ENCODE results near the gene RBM7. TPM values are rescaled to one million over a fixed set of nuclear protein-coding genes. Genes with fewer than 3 reads are reported as not detected.

Gene RBM7
- total and polyA plus RNA-seq, 4 donors = 11.1 to 23.0 (median 13.9) TPM

- no peak overlapping the region for H3K27ac ChIP-seq (ENCODE audit: low read depth in 1 of 2, low read length in 2 of 2)
- no peaks in the 10 kb centered on the region for H3K36me3 ChIP-seq (ENCODE audit: control insufficient read depth in 4 of 4, insufficient read depth in 3 of 4, low read depth in 1 of 4, low read length in 3 of 4)
- no peak overlapping the region for H3K4me3 ChIP-seq (ENCODE audit: low read depth in 1 of 3, low read length in 3 of 3)
- no peaks in the 10 kb centered on the region for H3K27me3 ChIP-seq (ENCODE audit: control insufficient read depth in 4 of 4, insufficient read depth in 4 of 4, low read length in 3 of 4)
- DNase-seq (ENCODE audit: low spot score) = no peak
- H3K4me1 ChIP-seq (ENCODE audit: control insufficient read depth in 4 of 4, insufficient read depth in 4 of 4, low read length in 3 of 4) = no peaks in the 10 kb centered on the region
- H3K9me3 ChIP-seq (ENCODE audit: control insufficient read depth in 4 of 4, low read length in 3 of 4) = no peaks in the 10 kb centered on the region
- TF ChIP-seq HNF4A (conservative IDR thresholded peaks at IDR 0.05) (no peak), NR2F2 (IDR thresholded peaks at IDR 0.05) (no peak), RXRA (IDR thresholded peaks at IDR 0.05) (no peak), JUND (IDR thresholded peaks at IDR 0.05) (no peak), RAD21 (IDR thresholded peaks at IDR 0.05) (no peak), FOXA1 (IDR thresholded peaks at IDR 0.05) (no peak), YY1 (IDR thresholded peaks at IDR 0.05) (no peak), ATF3 (IDR thresholded peaks at IDR 0.05) (no peak), MAX (IDR thresholded peaks at IDR 0.05) (no peak), HNF4G (IDR thresholded peaks at IDR 0.05) (no peak), GABPA (IDR thresholded peaks at IDR 0.05 in 1 of 2, conservative IDR thresholded peaks at IDR 0.05 in 1 of 2) (no peak), CTCF (IDR thresholded peaks at IDR 0.05; ENCODE audit: low read depth, low read length, missing input control) (no peak), TAF1 (conservative IDR thresholded peaks at IDR 0.05) (no peak), SP1 (IDR thresholded peaks at IDR 0.05) (no peak), EGR1 (IDR thresholded peaks at IDR 0.05; ENCODE audit: low read depth in 2 of 2) (no peak)
- TF ChIP-seq, protein P1, sequence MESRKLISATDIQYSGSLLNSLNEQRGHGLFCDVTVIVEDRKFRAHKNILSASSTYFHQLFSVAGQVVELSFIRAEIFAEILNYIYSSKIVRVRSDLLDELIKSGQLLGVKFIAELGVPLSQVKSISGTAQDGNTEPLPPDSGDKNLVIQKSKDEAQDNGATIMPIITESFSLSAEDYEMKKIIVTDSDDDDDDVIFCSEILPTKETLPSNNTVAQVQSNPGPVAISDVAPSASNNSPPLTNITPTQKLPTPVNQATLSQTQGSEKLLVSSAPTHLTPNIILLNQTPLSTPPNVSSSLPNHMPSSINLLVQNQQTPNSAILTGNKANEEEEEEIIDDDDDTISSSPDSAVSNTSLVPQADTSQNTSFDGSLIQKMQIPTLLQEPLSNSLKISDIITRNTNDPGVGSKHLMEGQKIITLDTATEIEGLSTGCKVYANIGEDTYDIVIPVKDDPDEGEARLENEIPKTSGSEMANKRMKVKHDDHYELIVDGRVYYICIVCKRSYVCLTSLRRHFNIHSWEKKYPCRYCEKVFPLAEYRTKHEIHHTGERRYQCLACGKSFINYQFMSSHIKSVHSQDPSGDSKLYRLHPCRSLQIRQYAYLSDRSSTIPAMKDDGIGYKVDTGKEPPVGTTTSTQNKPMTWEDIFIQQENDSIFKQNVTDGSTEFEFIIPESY (IDR thresholded peaks at IDR 0.05) = no peak
- TF ChIP-seq, protein P2, sequence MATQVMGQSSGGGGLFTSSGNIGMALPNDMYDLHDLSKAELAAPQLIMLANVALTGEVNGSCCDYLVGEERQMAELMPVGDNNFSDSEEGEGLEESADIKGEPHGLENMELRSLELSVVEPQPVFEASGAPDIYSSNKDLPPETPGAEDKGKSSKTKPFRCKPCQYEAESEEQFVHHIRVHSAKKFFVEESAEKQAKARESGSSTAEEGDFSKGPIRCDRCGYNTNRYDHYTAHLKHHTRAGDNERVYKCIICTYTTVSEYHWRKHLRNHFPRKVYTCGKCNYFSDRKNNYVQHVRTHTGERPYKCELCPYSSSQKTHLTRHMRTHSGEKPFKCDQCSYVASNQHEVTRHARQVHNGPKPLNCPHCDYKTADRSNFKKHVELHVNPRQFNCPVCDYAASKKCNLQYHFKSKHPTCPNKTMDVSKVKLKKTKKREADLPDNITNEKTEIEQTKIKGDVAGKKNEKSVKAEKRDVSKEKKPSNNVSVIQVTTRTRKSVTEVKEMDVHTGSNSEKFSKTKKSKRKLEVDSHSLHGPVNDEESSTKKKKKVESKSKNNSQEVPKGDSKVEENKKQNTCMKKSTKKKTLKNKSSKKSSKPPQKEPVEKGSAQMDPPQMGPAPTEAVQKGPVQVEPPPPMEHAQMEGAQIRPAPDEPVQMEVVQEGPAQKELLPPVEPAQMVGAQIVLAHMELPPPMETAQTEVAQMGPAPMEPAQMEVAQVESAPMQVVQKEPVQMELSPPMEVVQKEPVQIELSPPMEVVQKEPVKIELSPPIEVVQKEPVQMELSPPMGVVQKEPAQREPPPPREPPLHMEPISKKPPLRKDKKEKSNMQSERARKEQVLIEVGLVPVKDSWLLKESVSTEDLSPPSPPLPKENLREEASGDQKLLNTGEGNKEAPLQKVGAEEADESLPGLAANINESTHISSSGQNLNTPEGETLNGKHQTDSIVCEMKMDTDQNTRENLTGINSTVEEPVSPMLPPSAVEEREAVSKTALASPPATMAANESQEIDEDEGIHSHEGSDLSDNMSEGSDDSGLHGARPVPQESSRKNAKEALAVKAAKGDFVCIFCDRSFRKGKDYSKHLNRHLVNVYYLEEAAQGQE (IDR thresholded peaks at IDR 0.05) = no peak
- H3K9ac ChIP-seq (ENCODE audit: low read depth in 1 of 2, low read length in 2 of 2) = no peak overlapping the region
- WGBS = 95% methylated on average over 4 of the region's 4 CpGs
These were observed 25.8 kb downstream of the RBM7 start for GRCh38 chr11:114426280-114426679.

DNA sequence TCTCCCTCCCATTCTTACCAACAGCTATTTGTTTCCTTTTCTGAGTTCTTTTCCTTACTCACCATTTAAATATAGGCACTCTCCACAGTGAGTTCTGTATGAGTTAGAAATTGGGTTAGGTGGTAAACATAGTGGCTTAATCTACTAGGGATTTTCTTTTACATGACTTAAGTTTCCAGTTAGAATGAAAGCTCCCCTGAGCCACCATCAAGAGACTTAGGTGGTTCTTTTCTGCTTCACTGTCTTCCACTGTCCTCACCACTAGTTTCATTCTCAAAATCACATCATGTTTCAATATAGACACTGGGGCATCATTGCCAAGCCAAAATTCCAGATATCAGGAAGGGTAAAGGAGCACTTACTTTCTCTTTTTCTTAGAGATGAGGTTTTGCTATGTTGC lies 29.8 kb downstream of the RBM7 start:
- Histone ChIP-seq H3K36me3 (ENCODE audit: control insufficient read depth in 4 of 4, insufficient read depth in 3 of 4, low read depth in 1 of 4, low read length in 3 of 4) (no peaks in the 10 kb centered on the region), H3K4me3 (ENCODE audit: low read depth in 1 of 3, low read length in 3 of 3) (no peak overlapping the region), H3K9ac (ENCODE audit: low read depth in 1 of 2, low read length in 2 of 2) (no peak overlapping the region), H3K4me1 (ENCODE audit: control insufficient read depth in 4 of 4, insufficient read depth in 4 of 4, low read length in 3 of 4) (no peaks in the 10 kb centered on the region), H3K27me3 (ENCODE audit: control insufficient read depth in 4 of 4, insufficient read depth in 4 of 4, low read length in 3 of 4) (no peaks in the 10 kb centered on the region), H3K9me3 (ENCODE audit: control insufficient read depth in 4 of 4, low read length in 3 of 4) (no peaks in the 10 kb centered on the region), H3K27ac (ENCODE audit: low read depth in 1 of 2, low read length in 2 of 2) (no peak overlapping the region)
- no peak for DNase-seq (ENCODE audit: low spot score)
- TF ChIP-seq, protein P1 (IDR thresholded peaks at IDR 0.05) = no peak
- TF ChIP-seq YY1 (IDR thresholded peaks at IDR 0.05) (no peak), ATF3 (IDR thresholded peaks at IDR 0.05) (no peak)
- TF ChIP-seq, protein P2 (IDR thresholded peaks at IDR 0.05) = no peak

All from liver (tissue), 9 donors.